ENCODE results near the gene MAP4K1.
"Not testable (repeated sequence)": the region's sequence is repeated elsewhere in the genome, so short reads cannot be mapped to it uniquely, and the experiment has no call there.

Gene MAP4K1

GRCh38 chr19:38569368-38569983, 48.3 kb downstream of the MAP4K1 start:
- no peak for DNase-seq (ENCODE audit: low spot score)

DNA sequence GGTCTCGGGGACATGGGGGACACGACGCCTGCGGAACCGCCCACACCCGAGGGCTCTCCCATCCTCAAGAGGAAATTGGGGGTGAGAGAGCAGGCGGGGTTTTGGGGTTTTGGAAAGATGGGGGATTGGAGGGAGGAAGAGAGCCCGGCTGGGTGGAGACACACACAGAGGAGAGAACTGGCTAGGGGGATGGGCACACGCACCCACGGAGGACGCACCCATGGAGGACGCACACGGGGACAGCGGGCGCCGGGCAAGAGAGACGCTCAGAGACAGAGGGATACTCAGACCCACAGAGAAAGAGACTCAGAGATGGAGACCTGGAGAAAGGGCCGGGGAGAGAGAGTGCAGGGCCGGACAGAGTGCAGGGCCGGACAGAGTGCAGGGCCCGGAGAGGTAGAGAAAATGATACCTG, 52.1 kb downstream of the MAP4K1 start:
- no peak for DNase-seq (ENCODE audit: low spot score)

- DNase-seq (ENCODE audit: low spot score): no peak
These were observed 52.6 kb downstream of the MAP4K1 start for GRCh38 chr19:38564981-38565690.

- no peak for DNase-seq (ENCODE audit: low spot score)
These were observed 54.3 kb downstream of the MAP4K1 start for GRCh38 chr19:38563475-38563874.

GRCh38 chr19:38562096-38562495, 55.7 kb downstream of the MAP4K1 start:
- DNase-seq (ENCODE audit: low spot score): no peak

GRCh38 chr19:38561658-38562057, 56.1 kb downstream of the MAP4K1 start:
- DNase-seq (ENCODE audit: low spot score): no peak

GRCh38 chr19:38561053-38561606, 56.6 kb downstream of the MAP4K1 start:
- DNase-seq (ENCODE audit: low spot score): no peak

DNA sequence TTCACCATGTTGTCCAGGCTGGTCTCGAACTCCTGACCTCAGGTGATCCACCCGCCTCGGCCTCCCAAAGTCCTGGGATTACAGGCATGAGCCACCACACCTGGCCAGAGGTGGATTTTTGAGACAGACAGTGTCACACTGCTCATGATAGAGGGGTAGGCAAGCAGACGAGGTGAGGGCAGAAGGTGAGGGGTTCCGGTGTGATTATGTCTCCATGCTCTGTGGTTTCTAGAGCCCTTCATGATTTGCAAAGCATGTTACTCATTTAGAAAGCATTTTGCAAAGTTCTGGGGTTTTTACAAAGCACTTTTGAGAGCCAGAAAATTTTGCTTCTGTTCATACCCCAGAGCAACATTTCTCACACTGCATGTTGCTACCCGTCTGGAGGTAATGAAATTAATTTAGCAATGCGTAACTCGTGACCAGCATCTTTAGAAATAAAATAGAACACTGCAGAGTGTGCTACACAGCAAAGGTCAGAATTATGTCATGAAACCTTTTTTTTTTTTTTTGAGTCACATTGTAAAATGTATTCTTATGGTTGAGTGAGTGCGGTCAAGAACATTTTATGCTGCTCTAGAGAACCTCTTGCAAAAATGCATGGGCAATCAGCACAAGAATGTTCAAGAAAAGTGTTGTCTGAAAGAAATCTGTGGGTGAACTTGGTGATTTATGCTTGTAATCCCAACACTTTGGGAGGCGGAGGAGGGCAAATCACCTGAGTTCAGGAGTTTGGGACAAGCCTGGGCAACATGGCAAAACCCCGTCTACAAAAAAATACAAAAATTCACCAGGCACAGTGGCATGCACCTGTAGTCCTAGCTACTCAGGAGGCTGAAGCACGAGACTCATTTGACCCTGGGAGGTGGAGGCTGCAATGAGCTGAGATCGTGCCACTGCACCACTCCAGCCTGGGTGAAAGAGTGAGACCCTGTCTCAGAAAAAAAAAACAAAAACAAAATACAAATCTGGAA, 58.0 kb downstream of the MAP4K1 start:
- no peak for DNase-seq (ENCODE audit: low spot score)

DNA sequence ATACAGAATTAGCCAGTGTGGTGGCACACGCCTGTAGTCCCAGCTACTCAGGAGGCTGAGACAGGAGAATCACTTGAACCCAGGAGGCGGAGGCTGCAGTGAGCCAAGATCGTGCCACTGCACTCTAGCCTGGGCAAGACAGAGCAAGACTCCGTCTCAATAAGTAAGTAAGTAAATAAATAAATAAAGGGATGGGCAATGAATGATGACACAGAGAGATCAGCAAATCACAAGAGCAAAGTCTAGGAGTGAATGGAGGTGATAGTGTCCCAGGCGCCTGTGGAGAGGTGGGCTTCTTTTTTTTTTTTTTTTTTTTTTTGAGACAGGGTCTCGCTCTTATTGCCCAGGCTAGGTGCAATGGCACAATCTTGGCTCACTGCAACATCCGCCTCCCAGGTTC, 58.8 kb downstream of the MAP4K1 start:
- DNase-seq (ENCODE audit: low spot score): not testable (repeated sequence)

- DNase-seq (ENCODE audit: low spot score): no peak
These were observed 60.5 kb downstream of the MAP4K1 start for GRCh38 chr19:38557205-38557799.

DNA sequence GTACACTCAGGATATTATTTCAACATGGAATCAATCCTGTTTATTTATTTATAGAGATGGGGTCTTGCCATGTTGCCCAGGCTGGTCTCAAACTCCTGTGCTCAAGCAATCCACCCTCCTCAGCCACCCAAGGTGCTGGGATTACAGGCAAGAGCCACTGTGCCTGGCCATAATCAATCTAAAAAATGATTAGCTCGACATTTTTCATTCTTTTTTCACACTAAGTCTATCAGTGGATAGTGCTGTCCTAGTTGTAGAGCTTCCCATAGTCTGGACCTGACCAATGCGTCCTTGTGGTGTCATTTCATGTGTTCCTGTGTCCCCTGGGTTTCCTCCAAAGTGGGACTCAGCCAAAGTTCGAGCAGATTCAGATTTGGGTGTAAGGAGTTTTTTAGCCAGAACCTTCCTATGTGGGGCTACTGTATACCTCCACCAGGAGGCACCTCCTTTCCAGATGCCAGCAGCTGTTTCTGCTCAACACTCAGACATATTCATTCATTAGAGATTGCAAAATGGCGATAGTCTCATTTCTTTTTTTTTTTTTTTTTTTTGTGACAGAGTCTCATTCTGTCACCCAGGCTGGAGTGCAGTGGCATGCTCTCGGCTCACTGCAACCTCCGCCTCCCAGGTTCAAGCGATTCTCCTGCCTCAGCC, 61.1 kb downstream of the MAP4K1 start:
- no peak for DNase-seq (ENCODE audit: low spot score)

- no peak for DNase-seq (ENCODE audit: low spot score)
These were observed 62.6 kb downstream of the MAP4K1 start for GRCh38 chr19:38555200-38555599.

DNA sequence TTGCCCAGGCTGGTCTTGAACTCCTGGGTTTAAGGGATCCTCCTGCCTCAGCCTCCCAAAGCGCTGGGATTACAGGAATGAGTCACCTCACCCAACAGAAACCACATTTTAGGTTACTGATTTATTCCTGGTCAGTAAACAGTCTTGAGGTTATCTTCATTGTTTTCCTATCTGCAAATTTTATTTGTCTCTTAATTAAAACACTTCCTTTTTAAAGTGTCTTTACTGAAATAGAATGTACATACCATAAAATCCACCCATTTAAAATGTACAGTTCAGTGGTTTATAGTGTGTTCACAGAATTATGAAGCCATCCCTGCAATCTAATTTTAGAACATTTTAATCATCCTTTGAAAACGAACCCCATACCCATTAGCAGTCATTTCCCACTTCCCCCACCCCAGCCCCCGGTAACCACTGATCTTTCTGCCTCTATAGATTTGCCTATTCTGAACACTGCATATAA, 63.0 kb downstream of the MAP4K1 start:
- DNase-seq (ENCODE audit: low spot score): no peak

- DNase-seq (ENCODE audit: low spot score): not testable (repeated sequence)
These were observed 64.5 kb downstream of the MAP4K1 start for GRCh38 chr19:38553239-38553638.

GRCh38 chr19:38551450-38551813, 66.3 kb downstream of the MAP4K1 start:
- no peak for DNase-seq (ENCODE audit: low spot score)

DNA sequence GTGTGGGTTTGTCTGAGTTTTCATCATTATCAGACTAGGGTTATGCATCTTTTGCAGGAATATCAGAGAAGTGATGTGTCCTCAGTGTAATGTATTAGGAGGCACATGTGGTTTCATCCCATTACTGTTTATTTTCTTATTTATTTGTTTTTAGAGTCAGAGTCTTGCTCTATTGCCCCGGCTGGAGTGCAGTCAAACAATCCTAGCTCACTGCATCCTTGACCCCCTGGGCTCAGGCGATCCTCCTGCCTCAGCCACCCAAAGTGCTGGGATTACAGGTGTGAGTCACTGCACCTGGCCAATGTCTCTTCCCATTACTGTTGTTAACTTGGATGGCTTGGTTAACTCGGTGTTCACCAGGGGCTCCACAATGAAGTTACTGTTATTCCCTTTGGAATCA, 67.4 kb downstream of the MAP4K1 start:
- DNase-seq (ENCODE audit: low spot score): no peak

DNA sequence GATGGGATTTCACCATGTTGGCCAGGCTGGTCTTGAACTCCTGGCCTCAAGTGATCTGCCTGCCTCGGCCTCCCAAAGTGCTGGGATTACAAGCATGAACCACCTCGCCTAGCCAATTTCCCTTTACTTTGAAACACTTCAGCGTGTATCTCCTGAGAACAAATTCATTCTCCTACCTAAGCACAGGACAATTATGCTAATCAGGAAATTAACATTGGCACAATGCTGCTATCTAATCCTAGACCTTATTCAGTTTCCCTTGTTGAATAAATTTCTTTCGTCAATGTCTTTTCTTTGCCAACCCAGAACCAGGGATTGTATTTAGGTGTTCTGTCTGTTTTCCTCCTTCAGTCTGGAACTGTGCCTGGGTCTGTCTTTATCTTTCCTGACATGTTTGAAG, 67.8 kb downstream of the MAP4K1 start:
- no peak for DNase-seq (ENCODE audit: low spot score)

DNA sequence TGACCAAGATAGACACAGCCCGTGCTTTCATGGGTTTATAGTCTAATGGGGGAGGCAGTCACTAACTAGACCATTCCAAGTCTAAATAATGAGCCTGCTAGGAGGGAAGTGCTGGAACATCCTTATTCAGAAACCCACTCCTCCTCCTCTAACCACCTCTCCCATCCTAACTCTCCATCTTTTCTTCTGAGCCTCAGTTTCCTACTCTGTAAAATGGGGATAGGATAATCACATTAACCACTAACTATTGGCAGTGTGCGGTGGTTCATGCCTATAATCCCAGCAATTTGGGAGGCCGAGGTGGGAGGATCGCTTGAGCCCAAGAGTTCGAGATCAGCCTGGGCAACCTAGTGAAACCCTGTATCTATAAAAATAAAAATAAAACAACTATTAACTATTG, 68.7 kb downstream of the MAP4K1 start:
- no peak for DNase-seq (ENCODE audit: low spot score)

- no peak for DNase-seq (ENCODE audit: low spot score)
These were observed 70.3 kb downstream of the MAP4K1 start for GRCh38 chr19:38547421-38547820.

DNA sequence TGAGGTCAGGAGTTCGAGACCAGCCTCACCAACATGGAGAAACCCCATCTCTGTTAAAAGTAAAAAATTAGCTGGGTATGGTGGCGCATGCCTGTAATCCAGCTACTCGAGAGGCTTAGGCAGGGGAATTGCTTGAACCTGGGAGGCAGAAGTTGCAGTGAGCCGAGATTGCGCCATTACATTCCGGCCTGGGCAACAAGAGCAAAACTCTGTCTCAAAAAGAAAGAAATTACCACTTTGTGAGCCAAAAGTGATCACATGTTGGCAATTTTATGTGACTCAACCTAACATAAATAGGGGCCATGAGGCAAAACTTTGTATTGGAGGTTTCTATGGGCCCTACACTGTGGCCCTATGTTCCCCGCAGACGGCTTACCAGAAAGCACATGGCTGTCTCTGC, 72.2 kb downstream of the MAP4K1 start:
- no peak for DNase-seq (ENCODE audit: low spot score)

DNA sequence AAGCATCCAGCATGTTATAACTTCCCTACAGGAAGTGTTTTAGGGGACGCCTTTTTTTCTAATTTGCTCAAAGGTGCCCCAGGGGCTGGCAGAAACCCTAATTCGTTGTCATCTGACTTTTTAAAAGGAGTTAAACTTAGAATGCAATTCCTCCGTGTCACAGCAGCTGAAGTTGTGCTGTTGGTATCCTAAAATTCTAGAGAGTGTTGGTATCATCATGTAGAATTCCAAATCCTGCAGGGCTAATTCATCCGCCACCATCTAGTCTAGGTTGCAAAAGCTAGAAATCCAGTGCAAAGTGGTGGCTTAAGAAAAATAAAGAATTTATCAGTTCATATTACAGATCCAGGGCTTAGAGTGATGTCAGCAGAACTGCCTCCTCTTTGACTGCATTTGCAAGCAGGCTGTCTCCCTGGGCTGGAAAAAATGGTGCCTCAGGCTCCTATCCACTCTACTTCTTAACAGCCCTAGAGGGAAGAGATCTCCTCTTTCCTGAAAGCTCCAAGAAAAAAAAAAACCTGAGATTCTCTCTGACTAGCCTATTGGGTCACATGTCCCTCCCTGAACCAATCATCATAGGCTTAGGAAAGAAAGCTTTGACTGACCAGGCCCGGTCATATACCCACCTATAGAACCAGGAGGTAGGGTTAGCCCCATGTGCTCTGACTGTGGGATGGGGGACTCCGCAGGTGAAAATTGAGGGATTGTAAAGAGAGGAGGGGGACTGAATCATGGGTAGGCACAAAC, 73.0 kb downstream of the MAP4K1 start:
- no peak for DNase-seq (ENCODE audit: low spot score)
